Inflammatory macrophage treated with lipopolysaccharide for 1 hour (primary cell): Measurements from ENCODE around the gene ACSS1.

Experiments used
- DNase-seq, 2 donors: peaks; one replicate each; pipeline ENCODE4 v3.0.0-alpha.2; 2020 to 2022

Gene ACSS1

DNA sequence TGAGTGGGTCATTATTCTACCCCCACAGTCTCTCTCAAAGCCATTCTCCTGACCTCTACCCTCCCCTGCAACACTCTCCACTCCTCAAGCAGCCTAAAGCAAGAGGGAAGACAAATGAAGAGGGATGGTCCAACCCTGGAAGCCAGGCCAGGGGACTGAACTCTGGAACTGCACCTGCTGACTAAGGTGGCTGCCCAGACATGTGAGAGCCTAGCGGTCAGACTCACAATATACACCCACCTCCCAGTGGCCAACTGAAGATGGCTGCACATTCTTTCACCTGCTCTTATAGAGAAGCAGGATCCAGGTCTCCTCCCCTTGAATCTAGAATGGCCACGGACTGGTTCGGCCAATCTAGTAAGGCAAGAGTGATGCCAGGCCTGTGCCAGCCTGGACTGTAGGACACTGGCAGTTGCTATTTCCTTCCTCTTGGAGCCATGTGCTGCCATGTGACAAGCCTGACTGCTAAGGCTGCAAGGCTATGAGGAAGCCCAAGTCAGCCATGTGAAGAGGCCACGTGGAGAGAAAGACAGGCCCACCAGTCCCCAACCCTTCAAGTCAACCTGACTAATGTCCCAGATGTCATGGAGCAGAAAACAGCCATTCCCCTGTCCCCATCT is 31.8 kb downstream of the ACSS1 start:
- DNase-seq: peak in 1 of 2 donors; percentile 12

DNA sequence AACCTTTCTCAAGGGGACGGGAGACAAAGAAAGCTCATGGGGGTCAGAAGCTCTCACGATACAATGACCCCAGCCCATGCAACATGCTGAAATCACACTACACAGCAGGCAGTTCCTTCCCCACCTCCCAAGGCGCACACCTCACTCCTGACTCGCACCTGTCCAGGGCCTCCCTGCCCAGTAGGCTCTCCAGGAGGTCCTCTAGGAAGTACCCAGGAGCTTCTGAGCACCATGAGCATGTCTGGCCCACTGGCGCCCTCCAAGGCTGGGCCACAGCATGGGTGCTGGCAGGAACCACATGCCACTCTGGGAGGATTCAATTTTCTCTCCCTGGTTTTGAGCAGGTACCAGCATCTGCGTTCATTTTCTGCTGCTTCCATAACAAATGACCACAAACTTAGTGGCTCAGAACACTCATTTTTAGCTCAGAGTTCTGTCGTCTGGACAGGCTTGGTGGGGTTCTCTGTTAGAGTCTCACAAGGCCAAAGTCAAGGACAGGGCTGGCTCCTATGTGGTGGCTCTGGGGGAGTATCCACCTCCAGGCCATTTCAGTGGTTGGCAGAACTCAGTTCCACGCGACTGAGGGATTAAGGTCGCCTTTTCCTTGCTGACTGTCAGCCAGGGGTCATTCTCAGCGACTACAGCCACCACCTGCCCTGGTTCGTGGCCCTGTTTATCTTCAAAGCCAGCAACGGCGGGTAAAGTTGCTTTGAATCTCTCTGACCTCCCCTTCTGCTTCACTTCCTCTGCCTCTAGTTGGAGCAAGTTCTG is 32.7 kb downstream of the ACSS1 start:
- DNase-seq: no peak

DNA sequence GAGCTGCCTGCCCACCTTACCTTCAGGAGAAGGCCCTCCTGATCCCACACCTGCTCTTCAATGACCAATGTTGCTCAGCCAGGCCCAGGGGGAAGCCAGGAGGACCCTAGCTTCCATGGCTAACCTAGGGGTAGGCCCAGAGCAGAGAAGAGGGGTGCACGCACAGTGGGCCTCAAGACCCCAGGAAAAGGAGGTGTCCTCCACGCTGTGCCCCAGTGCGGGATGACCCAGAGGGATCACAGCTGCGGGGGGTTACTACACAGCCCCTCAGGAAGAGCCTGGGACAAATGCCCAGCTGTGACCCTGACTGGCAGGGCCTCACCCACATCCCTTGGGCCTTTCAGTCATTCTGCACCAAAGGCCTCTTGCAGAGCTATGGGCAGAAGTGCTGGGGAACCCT is 33.8 kb downstream of the ACSS1 start:
- no peak for DNase-seq

DNA sequence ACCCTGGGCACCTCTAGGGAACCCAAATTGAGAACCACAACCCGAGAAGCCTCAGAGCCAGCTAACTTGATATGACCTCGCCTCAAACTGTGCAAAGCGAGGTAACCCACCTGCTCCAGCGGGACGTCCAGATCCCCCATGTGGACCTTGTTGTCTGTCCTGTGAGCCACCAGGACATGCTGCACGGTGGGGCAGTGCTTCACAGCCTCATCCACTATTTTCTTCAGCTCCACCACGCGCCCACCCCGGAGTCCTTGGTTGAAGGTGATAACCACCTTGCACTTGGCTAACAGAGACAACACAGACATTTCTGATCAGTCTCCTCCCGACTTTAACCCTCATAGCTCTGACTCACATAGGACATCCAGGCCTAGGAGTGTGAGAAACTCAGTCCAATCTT is 34.6 kb downstream of the ACSS1 start:
- DNase-seq: no peak

DNA sequence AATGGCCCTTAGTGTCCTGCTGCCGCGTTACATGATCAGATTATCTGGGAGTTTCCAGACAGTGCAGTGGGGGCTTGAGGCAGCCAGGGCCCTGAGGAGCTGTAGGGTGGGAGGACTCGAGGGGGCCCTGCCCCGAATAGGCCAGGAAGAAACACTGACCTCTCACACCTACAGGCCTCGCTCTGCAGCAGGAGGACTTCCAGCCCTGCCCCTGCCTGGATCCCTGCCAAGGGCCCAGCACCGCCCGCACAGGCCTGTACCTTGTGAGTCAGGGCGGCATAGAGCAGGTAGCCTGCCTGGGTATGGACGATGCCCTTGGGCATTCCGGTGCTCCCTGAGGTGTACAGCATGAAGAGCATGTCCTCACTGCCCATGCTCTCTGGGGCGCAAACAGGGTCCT is 35.3 kb downstream of the ACSS1 start:
- no peak for DNase-seq

DNA sequence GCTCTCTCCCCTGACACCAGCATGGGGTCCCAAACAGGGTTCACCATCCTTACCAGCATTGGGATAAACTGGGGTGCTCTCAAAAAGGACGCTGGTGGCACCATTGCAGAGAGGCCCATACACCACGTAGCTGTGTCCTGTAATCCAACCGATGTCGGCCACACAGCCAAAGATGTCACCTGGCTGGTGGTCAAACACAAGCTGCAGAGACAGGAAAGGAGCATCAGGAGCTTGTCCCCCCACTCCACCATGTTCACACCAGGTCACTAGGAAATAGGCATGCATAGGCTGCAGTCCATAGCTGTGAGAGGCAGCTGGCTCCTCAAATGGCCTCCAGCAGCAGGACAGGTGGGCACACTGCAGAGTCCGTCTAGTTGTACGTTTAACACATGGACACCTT is 36.6 kb downstream of the ACSS1 start:
- DNase-seq: no peak

DNA sequence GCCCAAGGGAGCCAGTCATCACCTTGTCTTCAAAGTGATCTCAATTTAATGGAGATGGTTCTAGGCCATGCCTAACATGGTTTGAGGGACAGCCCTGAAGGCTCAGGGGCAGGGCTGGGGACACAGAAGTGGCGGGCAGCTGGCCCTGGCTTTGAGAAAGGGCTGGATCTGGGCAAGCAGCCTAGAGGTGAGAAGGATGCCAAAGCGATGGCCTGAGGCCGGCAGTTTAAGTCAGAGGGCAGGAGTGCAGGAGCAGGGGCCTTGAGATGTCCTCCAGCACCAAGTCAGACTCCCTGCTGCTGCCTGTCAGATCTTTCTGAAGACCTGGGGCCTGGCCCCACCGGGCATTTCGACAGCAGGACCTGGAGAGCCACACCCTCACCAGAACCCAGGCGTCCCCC is 37.0 kb downstream of the ACSS1 start:
- no peak for DNase-seq

DNA sequence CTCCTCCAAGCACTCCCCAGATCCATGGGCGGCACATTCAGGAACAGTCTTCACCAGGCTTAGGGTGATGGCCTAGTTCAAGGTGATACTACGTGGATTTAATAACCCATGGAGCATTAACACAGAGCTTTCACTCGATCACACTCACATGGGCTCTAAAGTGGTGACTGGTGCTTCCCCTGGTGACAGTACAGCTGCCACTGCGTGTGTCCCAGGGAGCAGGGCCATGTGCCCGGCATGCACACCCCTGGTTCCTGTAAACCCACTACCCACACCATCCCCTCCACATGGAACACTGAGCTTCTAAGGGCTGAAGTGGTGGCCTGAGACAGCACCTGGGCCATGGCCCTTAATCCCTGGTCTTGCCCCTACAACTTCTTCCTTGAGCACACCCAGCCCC is 37.6 kb downstream of the ACSS1 start:
- no peak for DNase-seq

DNA sequence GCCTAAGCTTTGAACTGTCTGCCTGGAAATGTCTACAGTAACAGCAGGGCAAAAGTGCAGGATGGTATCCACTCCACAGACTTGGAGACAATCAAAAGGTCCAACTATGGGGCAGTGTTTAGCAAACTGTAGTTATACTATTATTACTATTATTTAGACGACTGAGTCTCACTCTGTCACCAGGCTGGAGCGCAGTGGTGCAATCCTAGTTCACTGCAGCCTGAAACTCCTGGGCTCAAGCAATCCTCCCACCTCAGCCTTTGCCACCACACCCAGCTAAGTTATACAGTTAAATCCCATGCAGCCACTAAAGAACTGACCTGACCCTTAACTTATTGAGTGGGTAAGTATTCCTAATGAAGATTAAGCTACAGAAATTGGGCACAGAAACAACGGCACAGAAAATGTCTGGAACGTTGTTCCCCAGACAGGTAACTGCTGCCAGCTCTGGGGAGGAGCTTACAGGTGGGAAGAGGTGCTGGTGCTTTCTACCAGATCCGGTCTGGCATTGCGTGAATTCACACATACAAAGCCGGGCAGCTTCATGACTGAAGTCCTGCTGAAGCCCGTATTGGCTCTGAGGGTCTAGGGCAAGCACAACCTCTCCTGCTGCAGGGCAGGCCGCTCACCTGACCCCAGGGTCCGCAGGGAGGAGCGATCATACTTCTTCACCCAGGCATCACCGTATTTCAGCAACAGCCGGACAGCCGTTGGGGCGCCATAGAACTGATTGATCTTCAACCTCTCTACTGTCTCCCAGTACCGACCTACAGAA is 38.4 kb downstream of the ACSS1 start:
- DNase-seq: no peak

DNA sequence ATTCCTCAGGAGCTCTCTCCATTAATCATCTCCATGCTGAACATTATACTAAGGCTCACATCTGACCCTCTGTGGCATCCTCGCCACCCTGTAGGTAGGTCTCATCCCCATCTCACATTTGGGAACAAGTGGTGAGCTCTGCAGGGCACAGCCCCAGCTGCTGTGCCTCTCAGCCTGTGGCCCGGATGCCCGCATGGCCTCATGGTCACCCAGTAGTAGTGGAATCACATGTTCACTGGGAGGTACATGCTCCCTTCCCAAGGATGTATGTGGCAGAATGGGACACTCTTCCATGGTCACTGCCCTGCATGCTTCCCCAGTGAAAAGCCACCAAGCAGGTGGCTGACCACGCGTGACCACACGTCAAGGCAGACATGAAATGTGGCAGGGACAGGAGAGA is 39.1 kb downstream of the ACSS1 start:
- no peak for DNase-seq

DNA sequence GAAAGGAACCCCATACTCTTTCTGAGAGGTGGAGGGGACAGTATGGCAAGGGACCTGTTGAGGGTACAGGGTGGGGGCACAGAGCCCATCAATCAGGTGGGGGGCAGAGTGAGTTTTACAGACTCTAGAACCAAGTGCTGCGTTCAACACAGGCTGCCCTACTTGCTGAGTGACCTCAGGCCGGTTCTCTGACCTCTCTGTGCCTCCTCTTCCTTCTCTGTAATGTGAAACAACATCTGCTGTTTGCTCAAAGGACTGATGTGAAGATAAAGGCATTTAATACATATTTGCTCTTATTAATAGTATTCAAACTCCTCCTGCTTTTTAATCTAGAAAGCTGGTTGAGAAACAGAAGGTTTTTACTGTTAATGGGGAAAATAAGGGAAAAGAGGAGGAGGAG is 39.5 kb downstream of the ACSS1 start:
- no peak for DNase-seq

DNA sequence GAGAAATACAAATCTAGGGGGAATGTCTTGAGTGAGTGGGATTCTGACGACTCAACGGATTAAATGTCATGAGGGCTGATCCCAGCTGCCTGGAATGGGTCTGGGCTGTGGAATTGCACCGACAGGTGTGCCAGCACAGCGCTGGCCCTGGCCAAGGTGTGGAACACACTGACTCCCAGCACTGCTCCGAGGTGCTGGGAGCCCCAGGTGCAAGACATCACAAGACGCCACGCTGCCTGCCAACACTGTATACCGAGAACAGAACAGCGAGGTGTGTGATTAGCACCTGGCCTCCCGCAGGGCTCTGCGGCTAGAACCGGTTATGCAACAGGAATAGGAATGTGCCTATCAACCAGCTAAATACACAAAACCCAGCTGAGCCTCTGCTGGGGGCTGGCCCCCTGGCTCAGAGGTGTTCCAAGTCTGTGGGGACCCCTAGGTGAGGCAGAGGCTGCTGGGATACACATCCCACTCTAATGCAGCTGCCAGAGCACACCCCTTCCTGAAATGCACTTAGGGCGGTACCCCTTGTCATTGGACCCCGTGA is 40.6 kb downstream of the ACSS1 start:
- DNase-seq: no peak

DNA sequence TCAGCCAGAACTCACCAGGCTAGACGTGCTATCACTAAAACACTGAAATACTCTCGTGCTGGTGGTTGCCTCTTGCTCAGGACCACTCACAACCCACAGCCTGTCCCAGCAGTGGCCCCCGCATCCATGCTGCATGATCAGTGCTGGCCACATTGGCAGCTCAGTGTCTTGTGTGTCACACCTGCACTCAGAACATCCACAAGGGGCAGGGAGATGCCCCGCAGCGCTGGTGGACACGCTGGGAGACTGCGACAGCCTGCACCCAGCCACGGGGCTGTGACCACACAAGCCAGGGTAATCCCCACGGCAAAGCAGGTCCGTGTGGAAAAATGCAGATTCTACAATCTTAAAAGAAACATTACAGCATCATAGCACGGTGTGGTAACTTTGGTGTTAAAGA is 41.5 kb downstream of the ACSS1 start:
- DNase-seq: no peak

DNA sequence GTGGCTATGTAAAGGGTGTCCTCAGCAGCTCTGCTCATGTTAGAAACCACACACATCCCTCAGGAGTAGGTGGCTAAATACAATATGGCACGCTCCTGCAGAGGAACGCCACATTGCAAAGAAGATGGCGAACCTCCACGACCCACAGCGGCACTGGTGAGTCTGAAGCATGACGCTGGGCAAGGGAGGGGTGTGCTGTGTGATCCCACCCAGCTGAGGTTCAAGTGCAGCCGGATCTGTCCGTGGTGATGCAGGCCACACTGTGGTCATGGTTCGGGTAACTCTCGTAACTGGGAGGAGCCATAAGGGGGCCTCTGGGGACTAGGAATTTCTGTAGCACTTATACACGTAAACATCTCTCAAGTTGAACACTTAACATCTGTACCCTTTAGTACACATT is 42.0 kb downstream of the ACSS1 start:
- no peak for DNase-seq

DNA sequence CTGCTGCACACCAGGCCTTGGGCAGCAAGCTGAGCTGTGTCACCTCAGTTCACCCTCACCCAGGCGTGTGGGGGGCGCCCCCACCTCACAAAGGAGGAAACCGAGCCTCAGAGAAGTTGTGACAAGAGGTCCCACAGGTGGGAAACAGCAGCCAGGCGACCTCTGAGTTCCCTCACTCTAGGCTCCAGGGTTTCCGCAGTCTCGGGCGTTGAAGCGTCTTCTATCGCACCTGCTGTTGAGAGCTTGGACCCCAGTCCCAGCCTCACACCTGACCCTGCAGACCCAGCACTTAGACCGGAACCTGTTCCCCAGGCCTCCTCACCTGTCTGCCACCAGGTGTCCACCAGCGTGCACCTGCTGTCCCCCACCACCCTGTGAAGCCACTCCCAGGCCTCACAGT is 43.1 kb downstream of the ACSS1 start:
- no peak for DNase-seq

DNA sequence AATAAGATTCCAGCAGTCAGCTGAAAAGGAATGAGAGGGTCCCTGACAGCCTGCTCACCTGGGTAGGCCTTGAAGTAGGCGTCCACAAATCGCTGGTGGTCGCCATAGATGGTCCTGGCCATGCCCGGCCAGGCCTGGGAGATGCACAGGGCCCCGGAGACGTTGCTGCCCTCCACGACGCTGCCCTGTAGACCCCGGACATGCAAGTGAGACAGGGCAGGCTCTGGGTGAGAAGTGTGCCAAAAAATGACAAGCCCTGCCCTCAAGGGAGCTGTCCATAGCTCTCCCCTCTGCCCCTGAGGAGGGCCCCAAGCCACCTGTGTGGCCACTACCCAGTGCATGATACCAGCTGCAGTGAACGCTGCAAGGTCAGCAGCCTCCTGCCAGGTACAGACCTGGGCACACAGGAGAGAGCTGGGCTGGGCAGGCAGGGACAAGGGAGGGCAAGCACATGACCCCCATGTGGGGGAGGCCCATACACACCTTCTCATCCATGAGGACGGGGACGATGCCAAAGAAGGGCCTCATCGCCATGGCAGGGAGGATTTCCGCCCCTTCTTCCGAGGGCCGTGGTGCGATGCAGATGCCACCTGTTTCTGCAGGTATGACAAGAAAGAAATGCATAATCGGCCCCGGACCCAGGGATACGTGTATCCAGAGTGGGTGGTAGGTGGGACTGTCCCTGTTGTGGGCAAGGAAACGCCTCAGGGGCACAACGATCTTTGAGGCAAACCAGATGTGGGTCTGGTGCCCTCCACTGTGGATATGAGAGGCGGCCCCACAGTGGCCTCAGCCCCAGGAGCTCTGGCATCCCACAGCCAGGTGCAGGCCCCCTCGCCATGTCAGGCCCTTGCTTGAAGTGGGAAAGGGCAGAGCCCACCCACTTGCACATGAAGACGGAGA is 44.2 kb downstream of the ACSS1 start:
- no peak for DNase-seq

DNA sequence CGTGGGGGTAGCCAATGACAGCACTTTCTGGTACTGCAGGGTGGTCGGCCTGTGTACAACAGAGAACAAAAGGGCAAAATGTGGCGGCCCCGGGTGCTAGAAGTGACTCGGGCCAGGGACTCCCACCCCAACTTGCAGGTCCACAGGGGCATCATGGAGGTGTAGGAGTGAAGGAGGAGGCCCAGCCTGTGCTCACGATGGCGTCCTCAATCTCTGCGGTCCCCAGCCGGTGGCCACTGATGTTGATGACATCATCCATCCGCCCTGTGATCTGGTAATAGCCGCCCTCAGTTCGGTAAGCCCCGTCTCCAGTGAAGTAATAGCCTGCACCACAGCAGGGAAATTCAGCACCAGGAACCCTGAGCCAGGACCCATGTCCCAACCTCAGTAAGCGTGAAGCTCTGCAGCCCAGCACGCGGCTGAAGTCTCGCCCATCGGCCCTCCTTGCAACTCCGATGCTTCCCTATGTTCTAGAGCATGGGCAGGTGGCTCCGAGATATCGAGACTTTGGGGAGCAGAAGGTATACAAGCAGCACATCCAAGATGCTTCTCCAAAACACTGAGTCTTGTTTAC is 45.2 kb downstream of the ACSS1 start:
- no peak for DNase-seq

DNA sequence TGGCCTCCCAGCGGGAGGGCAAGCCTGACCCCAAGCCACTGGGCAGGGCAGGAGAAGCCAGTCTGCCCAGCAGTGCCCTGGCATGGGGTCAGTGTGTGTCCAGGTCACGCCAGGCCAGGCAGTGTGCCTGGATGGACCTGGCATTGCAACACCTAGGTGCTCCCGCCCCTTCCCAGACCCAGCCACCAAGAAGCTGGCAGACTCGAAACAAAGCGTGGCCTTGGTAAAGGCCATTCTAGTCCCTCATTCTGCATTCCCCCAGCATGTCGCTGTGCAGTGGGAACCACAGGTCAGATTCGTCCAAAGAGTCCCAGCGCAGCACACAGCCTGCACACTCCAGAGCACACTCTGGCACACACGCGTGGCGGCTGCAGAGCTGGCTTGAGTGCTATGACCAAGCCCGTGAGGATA is 46.1 kb downstream of the ACSS1 start:
- DNase-seq: no peak

DNA sequence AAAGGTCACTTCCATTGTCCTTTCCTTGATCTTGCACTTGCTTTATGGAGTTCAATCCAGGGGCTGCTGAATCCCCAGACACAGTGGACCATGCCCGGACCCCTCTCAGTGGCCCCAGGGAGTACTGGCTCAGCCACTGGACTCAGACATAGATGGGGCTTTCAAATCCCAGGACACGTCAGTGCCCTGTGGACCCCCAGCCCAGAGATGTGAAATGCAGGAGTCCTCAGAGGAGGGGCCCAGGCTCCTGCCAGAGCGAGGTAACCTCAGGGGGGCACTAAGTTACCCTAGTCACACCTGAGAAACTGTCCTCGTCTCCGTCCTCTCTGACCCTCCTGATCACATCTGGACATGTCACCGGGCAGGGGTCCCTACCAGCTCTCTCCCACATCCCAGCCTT is 46.7 kb downstream of the ACSS1 start:
- DNase-seq: no peak

DNA sequence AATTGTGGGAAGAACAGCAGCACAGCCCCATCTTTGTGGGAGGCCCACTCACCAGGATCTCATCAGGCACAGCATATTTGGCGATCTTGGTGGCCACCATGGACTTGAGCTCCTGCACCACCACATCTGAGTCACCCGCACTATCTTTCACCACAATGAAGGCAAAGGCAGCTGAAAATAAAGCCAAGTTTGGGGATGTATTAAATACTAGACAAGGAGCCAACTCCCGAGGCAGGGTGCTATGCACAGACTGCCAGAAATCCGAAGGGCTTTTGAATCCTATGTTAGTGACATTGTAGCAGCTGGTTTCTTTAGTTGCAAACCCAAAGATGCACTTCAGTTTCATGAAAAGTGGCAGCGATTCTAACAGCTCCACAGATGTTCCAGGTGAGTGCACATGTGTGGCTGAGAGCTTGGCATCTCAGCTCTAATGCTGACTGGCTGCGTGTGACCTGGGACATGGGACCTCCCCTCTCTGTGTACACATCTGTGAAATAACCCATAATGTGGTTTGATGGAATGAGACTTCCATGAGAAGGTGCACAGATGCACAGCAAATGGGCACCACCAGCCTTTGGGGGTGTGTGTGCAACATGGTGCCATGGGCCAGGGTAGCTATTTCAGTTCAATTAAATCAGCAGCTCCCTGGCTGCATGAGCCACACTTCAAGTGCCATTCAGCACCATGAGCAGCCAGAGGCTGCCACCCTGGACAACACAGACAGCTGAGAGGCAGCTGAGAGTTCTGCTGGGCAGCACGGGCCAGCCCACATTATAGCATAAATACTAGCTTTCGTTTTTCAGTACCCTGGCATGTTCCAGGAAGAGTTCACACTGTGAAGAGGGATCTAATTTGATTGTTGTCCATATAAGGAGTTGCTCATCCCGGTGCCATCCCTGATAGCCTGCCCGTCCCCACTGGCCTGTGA is 48.5 kb downstream of the ACSS1 start:
- no peak for DNase-seq
